Measurements from ENCODE around the gene TNFRSF6B.
"Not testable (repeated sequence)": the region's sequence is repeated elsewhere in the genome, so short reads cannot be mapped to it uniquely, and the experiment has no call there.

The TNFRSF6B gene

GRCh38 chr20:63664143-63664851 is 32.2 kb upstream of the TNFRSF6B start:
- H3K27me3 ChIP-seq (ENCODE audit: control insufficient read depth, insufficient read depth, low read length): no peaks in the 10 kb centered on the region
- H3K36me3 ChIP-seq (ENCODE audit: control insufficient read depth, insufficient read depth, low read length): peaks cover 75% of the 10 kb centered on the region
- H3K27ac ChIP-seq (ENCODE audit: low read depth, low read length): no peak overlapping the region
- no peaks in the 10 kb centered on the region for H3K9me3 ChIP-seq (ENCODE audit: control insufficient read depth, insufficient read depth, low read depth, low read length)
- H3K4me1 ChIP-seq (ENCODE audit: control insufficient read depth, insufficient read depth, low read length): peaks cover 1% of the 10 kb centered on the region
- no peak overlapping the region for H3K4me3 ChIP-seq (ENCODE audit: low read depth, low read length)
- no peak overlapping the region for H3K9ac ChIP-seq (ENCODE audit: low read length)

DNA sequence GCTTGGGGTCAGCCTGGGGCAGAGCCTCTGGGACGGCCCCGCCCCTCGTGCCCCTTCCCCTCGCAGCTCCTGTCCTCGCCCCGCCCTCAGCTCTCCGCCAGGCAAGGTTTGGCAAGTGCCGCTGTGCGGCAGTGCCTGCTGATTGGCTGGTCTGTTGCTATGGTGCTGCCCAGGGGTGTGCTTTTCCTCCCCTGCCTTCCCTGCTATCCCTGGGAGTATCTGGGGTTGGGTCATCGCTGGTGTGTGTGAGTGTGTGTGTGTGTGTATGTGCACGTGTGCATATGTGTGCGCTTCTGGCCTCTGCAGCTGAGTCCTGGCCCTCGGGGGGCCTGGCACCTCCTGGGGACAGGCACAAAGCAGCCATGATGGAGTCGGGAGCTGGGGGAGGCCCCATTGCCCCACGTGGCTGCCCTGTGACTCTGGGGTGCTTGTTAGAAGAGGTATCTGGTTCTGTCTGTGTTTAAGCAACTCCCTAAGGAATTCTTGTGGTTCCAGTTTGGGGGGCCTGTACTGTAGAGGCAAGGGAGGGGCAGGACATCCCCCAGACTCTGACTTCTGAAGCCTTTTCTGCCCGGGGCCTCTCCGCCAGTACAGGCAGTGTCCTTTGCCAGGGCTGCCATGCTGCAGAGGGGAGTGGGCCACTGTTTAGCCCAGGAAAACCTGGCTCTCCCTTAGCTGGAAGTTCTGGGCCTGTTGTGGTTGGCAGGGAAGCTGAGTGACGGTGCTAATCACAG is 31.4 kb upstream of the TNFRSF6B start:
- peaks cover 78% of the 10 kb centered on the region for H3K36me3 ChIP-seq (ENCODE audit: control insufficient read depth, insufficient read depth, low read length)
- no peak overlapping the region for H3K9ac ChIP-seq (ENCODE audit: low read length)
- H3K4me1 ChIP-seq (ENCODE audit: control insufficient read depth, insufficient read depth, low read length): no peaks in the 10 kb centered on the region

GRCh38 chr20:63665708-63666107 is 30.7 kb upstream of the TNFRSF6B start:
- no peak overlapping the region for H3K27ac ChIP-seq (ENCODE audit: low read depth, low read length)
- peaks cover 74% of the 10 kb centered on the region for H3K36me3 ChIP-seq (ENCODE audit: control insufficient read depth, insufficient read depth, low read length)
- H3K27me3 ChIP-seq (ENCODE audit: control insufficient read depth, insufficient read depth, low read length): no peaks in the 10 kb centered on the region
- no peaks in the 10 kb centered on the region for H3K9me3 ChIP-seq (ENCODE audit: control insufficient read depth, insufficient read depth, low read depth, low read length)
- H3K9ac ChIP-seq (ENCODE audit: low read length): no peak overlapping the region
- no peaks in the 10 kb centered on the region for H3K4me1 ChIP-seq (ENCODE audit: control insufficient read depth, insufficient read depth, low read length)
- H3K4me3 ChIP-seq (ENCODE audit: low read depth, low read length): no peak overlapping the region

More for the DNA sequence above, 31.4 kb upstream of the TNFRSF6B start:
- no peaks in the 10 kb centered on the region for H3K27me3 ChIP-seq (ENCODE audit: control insufficient read depth, insufficient read depth, low read length)
- no peaks in the 10 kb centered on the region for H3K9me3 ChIP-seq (ENCODE audit: control insufficient read depth, insufficient read depth, low read depth, low read length)
- H3K4me3 ChIP-seq (ENCODE audit: low read depth, low read length): no peak overlapping the region
- H3K27ac ChIP-seq (ENCODE audit: low read depth, low read length): no peak overlapping the region

DNA sequence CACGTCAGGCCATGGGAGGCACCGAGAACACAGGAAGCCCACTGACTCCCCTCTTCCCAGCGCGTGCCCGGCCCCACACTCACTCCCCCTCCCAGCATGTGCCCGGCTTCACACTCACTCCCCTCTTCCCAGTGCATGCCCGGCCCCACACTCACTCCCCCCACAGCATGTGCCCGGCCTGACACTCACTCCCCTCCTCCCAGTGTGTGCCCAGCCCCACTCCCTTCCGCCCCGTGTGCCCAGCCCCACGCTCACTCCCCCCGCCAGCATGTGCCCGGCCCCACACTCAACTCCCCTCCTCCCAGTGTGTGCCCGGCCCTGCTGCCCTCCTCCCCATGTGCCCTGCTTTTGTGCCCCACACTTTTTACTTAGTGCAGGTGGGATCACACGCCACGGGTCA is 28.6 kb upstream of the TNFRSF6B start:
- no peak overlapping the region for H3K9ac ChIP-seq (ENCODE audit: low read length)
- peaks cover 62% of the 10 kb centered on the region for H3K36me3 ChIP-seq (ENCODE audit: control insufficient read depth, insufficient read depth, low read length)
- no peak overlapping the region for H3K4me3 ChIP-seq (ENCODE audit: low read depth, low read length)
- H3K27ac ChIP-seq (ENCODE audit: low read depth, low read length): no peak overlapping the region
- H3K4me1 ChIP-seq (ENCODE audit: control insufficient read depth, insufficient read depth, low read length): no peaks in the 10 kb centered on the region
- H3K9me3 ChIP-seq (ENCODE audit: control insufficient read depth, insufficient read depth, low read depth, low read length): no peaks in the 10 kb centered on the region
- H3K27me3 ChIP-seq (ENCODE audit: control insufficient read depth, insufficient read depth, low read length): no peaks in the 10 kb centered on the region

GRCh38 chr20:63668351-63668750 is 28.1 kb upstream of the TNFRSF6B start:
- no peaks in the 10 kb centered on the region for H3K27me3 ChIP-seq (ENCODE audit: control insufficient read depth, insufficient read depth, low read length)
- H3K4me1 ChIP-seq (ENCODE audit: control insufficient read depth, insufficient read depth, low read length): no peaks in the 10 kb centered on the region
- no peaks in the 10 kb centered on the region for H3K9me3 ChIP-seq (ENCODE audit: control insufficient read depth, insufficient read depth, low read depth, low read length)
- H3K9ac ChIP-seq (ENCODE audit: low read length): no peak overlapping the region
- H3K36me3 ChIP-seq (ENCODE audit: control insufficient read depth, insufficient read depth, low read length): peaks cover 58% of the 10 kb centered on the region
- H3K4me3 ChIP-seq (ENCODE audit: low read depth, low read length): no peak overlapping the region
- no peak overlapping the region for H3K27ac ChIP-seq (ENCODE audit: low read depth, low read length)

- not testable (repeated sequence) for H3K9me3 ChIP-seq (ENCODE audit: control insufficient read depth, insufficient read depth, low read depth, low read length)
- peaks cover 63% of the 10 kb centered on the region for H3K36me3 ChIP-seq (ENCODE audit: control insufficient read depth, insufficient read depth, low read length)
Measured at GRCh38 chr20:63671695-63672094, 24.8 kb upstream of the TNFRSF6B start.

GRCh38 chr20:63672666-63673065 is 23.8 kb upstream of the TNFRSF6B start:
- Histone ChIP-seq H3K9me3 (ENCODE audit: control insufficient read depth, insufficient read depth, low read depth, low read length) (no peaks in the 10 kb centered on the region), H3K4me1 (ENCODE audit: control insufficient read depth, insufficient read depth, low read length) (no peaks in the 10 kb centered on the region), H3K9ac (ENCODE audit: low read length) (no peak overlapping the region), H3K4me3 (ENCODE audit: low read depth, low read length) (no peak overlapping the region), H3K27me3 (ENCODE audit: control insufficient read depth, insufficient read depth, low read length) (no peaks in the 10 kb centered on the region), H3K36me3 (ENCODE audit: control insufficient read depth, insufficient read depth, low read length) (peaks cover 61% of the 10 kb centered on the region), H3K27ac (ENCODE audit: low read depth, low read length) (no peak overlapping the region)

More at GRCh38 chr20:63671695-63672094, 24.8 kb upstream of the TNFRSF6B start:
- not testable (repeated sequence) for H3K9ac ChIP-seq (ENCODE audit: low read length); H3K4me3 ChIP-seq (ENCODE audit: low read depth, low read length); H3K27ac ChIP-seq (ENCODE audit: low read depth, low read length); H3K27me3 ChIP-seq (ENCODE audit: control insufficient read depth, insufficient read depth, low read length); H3K4me1 ChIP-seq (ENCODE audit: control insufficient read depth, insufficient read depth, low read length)

DNA sequence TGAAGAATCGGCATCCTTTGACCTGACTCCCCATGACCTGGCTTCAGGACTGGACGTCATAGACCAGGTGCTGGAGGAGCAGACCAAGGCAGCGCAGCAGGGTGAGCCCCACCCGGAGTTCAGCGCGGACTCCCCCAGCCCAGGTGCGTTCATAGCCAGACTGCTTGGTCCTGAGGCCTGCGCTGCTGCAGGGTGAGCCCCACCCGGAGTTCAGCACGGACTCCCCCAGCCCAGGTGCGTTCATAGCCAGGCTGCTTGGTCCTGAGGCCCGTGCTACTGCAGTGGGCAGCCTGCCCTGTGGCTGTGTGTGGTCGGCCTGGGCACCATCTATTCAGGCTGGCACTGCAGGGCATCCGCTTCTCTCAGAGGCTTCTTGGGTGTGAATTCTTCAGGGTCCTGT is 22.5 kb upstream of the TNFRSF6B start:
- no peak overlapping the region for H3K27ac ChIP-seq (ENCODE audit: low read depth, low read length)
- no peaks in the 10 kb centered on the region for H3K9me3 ChIP-seq (ENCODE audit: control insufficient read depth, insufficient read depth, low read depth, low read length)
- no peaks in the 10 kb centered on the region for H3K27me3 ChIP-seq (ENCODE audit: control insufficient read depth, insufficient read depth, low read length)
- peaks cover 60% of the 10 kb centered on the region for H3K36me3 ChIP-seq (ENCODE audit: control insufficient read depth, insufficient read depth, low read length)
- no peaks in the 10 kb centered on the region for H3K4me1 ChIP-seq (ENCODE audit: control insufficient read depth, insufficient read depth, low read length)
- H3K4me3 ChIP-seq (ENCODE audit: low read depth, low read length): no peak overlapping the region
- no peak overlapping the region for H3K9ac ChIP-seq (ENCODE audit: low read length)

DNA sequence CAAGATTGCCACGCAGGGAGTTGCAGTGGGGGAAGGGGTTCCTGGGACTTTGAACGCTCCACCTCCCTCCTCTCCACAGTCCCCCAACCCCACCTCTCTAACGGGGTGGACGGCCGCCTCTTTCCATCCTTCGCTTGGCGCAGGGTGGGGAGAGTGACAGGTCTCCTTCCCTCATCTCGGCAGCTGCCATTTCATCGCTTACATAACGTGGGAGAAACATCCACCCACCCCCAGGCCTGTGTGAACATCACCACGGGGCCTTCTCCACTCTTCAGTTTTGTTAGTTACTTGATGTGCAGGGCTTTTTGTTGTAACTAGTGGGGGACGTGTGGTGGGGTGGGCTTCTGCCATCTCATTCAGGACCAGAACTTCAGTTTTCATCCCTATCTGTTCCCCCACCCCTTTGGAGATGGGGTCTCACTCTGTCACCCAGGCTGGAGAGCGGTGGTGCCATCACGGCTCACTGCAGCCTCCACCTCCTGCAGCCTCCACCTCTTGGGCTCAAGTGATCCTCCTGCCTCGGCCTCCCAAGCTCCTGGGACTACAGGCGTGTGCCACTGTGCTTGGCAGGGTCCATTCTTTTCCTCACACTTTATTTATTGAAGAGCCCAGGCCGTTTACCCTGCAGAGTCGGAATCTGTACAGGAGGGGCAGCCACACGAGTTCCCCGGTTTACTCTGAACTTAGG is 20.6 kb upstream of the TNFRSF6B start:
- Histone ChIP-seq H3K4me1 (ENCODE audit: control insufficient read depth, insufficient read depth, low read length) (no peaks in the 10 kb centered on the region), H3K36me3 (ENCODE audit: control insufficient read depth, insufficient read depth, low read length) (peaks cover 61% of the 10 kb centered on the region), H3K9me3 (ENCODE audit: control insufficient read depth, insufficient read depth, low read depth, low read length) (no peaks in the 10 kb centered on the region), H3K27ac (ENCODE audit: low read depth, low read length) (no peak overlapping the region), H3K4me3 (ENCODE audit: low read depth, low read length) (no peak overlapping the region), H3K9ac (ENCODE audit: low read length) (no peak overlapping the region), H3K27me3 (ENCODE audit: control insufficient read depth, insufficient read depth, low read length) (no peaks in the 10 kb centered on the region)

- Histone ChIP-seq H3K4me3 (ENCODE audit: low read depth, low read length) (no peak overlapping the region), H3K9ac (ENCODE audit: low read length) (no peak overlapping the region), H3K9me3 (ENCODE audit: control insufficient read depth, insufficient read depth, low read depth, low read length) (no peaks in the 10 kb centered on the region), H3K27ac (ENCODE audit: low read depth, low read length) (no peak overlapping the region), H3K27me3 (ENCODE audit: control insufficient read depth, insufficient read depth, low read length) (no peaks in the 10 kb centered on the region), H3K36me3 (ENCODE audit: control insufficient read depth, insufficient read depth, low read length) (peaks cover 62% of the 10 kb centered on the region), H3K4me1 (ENCODE audit: control insufficient read depth, insufficient read depth, low read length) (no peaks in the 10 kb centered on the region)
Measured at GRCh38 chr20:63678071-63678470, 18.4 kb upstream of the TNFRSF6B start.

All from HUES6 (cell line).